ENCODE data around the gene GATD1.

GATD1 gene

DNA sequence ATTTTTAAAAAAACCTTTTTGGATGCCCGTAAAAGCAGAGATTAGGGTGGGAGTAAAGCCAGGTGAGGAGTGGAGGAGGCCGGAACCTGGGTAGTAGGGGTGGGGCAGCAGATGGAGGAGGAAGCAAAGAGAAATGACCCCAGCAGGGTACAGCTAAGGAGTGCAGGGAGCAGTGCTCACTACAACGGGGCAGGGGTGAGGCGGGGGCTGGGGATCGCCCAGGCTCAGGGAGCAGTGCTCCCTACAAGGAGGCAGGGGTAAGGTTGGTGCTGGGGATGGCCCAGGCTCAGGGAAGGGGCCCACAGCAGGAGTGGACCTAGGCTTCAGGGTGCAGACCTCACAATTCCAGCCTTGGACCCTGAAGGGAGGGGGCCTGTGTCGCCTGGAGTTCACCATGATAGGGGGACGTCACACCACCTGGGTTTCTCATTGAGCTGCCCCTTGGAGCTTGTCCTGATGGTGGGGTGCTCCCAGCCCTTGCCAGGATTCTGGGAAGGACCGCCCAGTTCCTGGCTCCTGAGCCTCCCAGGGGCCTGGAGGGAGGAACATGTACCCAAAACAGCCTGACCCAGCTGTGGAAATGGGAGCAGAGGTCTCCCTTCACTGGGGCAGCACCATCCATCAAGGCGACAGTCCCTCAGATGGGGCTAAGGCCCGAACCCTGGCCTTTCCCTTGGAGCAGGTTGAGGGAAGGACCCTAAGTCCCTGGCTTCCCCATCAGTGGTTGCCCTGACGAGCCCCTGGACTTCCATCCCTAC lies 38.6 kb upstream of the GATD1 start:
- Histone ChIP-seq H3K9ac (ENCODE audit: insufficient read length) (no peak overlapping the region), H3K36me3 (ENCODE audit: insufficient read depth, low read length) (peaks cover 33% of the 10 kb centered on the region), H3K9me3 (ENCODE audit: low read depth, low read length) (no peaks in the 10 kb centered on the region), H3K27ac (0 out of 2 replicates have a peak overlapping the region, but pooled peaks have one; percentile 19), H3K4me3 (no peak overlapping the region)
- peak; percentile 64; the same call in 1 of the 2 replicates for TF ChIP-seq POLR2AphosphoS5 (IDR thresholded peaks at IDR 0.05; ENCODE audit: borderline replicate concordance, low read depth, low read length)
- no peak for TF ChIP-seq EZH2 (IDR thresholded peaks at IDR 0.05)
- no peak for DNase-seq (ENCODE audit: low read depth, low spot score)

GRCh38 chr11:813456-814096 lies 36.3 kb upstream of the GATD1 start:
- Histone ChIP-seq H3K9ac (ENCODE audit: insufficient read length) (no peak overlapping the region), H3K27ac (0 out of 2 replicates have a peak overlapping the region, but pooled peaks have one; percentile 36), H3K9me3 (ENCODE audit: low read depth, low read length) (no peaks in the 10 kb centered on the region), H3K4me3 (no peak overlapping the region), H3K36me3 (ENCODE audit: insufficient read depth, low read length) (peaks cover 39% of the 10 kb centered on the region)
- TF ChIP-seq POLR2AphosphoS5 (IDR thresholded peaks at IDR 0.05; ENCODE audit: borderline replicate concordance, low read depth, low read length) = peak; percentile 55
- TF ChIP-seq FOXP2 (optimal IDR thresholded peaks at IDR 0.05; ENCODE audit: control extremely low read depth, extremely low read length, insufficient read depth) = no peak
- TF ChIP-seq EZH2 (IDR thresholded peaks at IDR 0.05) = no peak
- DNase-seq (ENCODE audit: low read depth, low spot score) = no peak

- no peak for DNase-seq (ENCODE audit: low read depth, low spot score)
- Histone ChIP-seq H3K4me3 (no peak overlapping the region), H3K9me3 (ENCODE audit: low read depth, low read length) (no peaks in the 10 kb centered on the region), H3K36me3 (ENCODE audit: insufficient read depth, low read length) (peaks cover 39% of the 10 kb centered on the region), H3K27ac (0 out of 2 replicates have a peak overlapping the region, but pooled peaks have one; percentile 36), H3K9ac (ENCODE audit: insufficient read length) (no peak overlapping the region)
- no peak for TF ChIP-seq FOXP2 (optimal IDR thresholded peaks at IDR 0.05; ENCODE audit: control extremely low read depth, extremely low read length, insufficient read depth)
- TF ChIP-seq POLR2AphosphoS5 (IDR thresholded peaks at IDR 0.05; ENCODE audit: borderline replicate concordance, low read depth, low read length) = no peak
- TF ChIP-seq EZH2 (IDR thresholded peaks at IDR 0.05) = no peak
These were observed 35.8 kb upstream of the GATD1 start for GRCh38 chr11:813072-813455.

DNA sequence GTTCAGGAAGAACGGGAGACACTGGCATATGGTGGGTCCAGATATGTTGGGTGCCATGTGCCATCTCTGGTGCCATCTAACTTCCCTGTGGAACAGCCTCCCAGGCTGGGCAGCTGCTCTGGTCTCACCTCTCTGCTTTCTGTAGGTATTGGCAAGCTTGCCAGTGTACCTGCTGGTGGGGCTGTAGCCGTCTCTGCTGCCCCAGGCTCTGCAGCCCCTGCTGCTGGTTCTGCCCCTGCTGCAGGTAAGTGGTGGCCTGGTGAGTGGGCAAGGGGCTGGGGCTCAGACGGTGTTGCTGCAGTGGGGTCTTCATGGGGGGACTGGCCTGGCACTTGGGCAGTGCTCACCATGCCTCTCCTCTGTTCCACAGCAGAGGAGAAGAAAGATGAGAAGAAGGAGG lies 35.1 kb upstream of the GATD1 start:
- H3K27ac ChIP-seq = peak overlapping the region; percentile 99
- peaks cover 39% of the 10 kb centered on the region for H3K36me3 ChIP-seq (ENCODE audit: insufficient read depth, low read length)
- H3K4me3 ChIP-seq = no peak overlapping the region
- no peak for DNase-seq (ENCODE audit: low read depth, low spot score)
- TF ChIP-seq FOXP2 (optimal IDR thresholded peaks at IDR 0.05; ENCODE audit: control extremely low read depth, extremely low read length, insufficient read depth) (no peak), POLR2AphosphoS5 (IDR thresholded peaks at IDR 0.05; ENCODE audit: borderline replicate concordance, low read depth, low read length) (peak; percentile 12; the same call in 1 of the 2 replicates), EZH2 (IDR thresholded peaks at IDR 0.05) (no peak)
- H3K9me3 ChIP-seq (ENCODE audit: low read depth, low read length) = no peaks in the 10 kb centered on the region
- no peak overlapping the region for H3K9ac ChIP-seq (ENCODE audit: insufficient read length)

DNA sequence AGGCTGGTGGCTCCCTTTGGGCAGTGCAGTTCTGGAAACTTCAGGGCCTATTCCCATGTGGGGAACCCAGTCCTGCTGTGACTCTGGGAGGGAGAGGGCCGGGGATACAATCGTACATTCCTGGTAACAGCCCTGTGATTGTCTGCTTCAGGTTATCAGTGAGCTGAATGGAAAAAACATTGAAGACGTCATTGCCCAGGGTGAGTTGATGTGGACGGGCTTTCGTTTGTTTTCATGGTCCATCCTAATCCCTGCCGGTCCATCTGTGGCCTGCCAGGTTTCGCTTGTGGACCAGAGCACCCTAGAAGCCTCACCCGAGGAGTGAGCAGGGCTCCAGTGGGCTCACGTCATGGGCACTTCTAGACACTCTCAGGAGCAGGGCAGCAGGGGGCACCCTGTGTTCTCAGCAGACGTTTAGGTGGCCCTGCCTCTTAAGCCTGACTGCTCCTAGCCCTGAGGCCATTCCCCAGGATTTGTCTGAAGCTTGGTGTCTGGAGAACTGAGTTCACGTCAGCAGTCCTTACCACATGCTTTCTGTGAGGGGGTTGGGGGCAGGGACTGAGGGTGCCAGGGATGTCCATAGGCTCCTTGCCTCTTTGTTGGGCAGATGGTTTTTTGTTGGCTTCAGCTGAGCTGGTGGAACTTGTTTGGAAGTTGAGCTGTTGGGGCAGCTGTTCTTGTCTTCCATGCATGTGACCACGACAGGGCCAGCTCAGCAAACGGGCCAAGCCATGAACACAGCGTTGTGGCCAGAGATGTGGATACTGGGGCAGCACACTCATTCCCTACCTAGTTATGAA lies 34.4 kb upstream of the GATD1 start:
- no peak for DNase-seq (ENCODE audit: low read depth, low spot score)
- no peaks in the 10 kb centered on the region for H3K9me3 ChIP-seq (ENCODE audit: low read depth, low read length)
- H3K27ac ChIP-seq = peak overlapping the region; percentile 99
- H3K4me3 ChIP-seq = peak overlapping the region; percentile 96
- no peak for TF ChIP-seq FOXP2 (optimal IDR thresholded peaks at IDR 0.05; ENCODE audit: control extremely low read depth, extremely low read length, insufficient read depth)
- TF ChIP-seq POLR2AphosphoS5 (IDR thresholded peaks at IDR 0.05; ENCODE audit: borderline replicate concordance, low read depth, low read length) = no peak
- no peak for TF ChIP-seq EZH2 (IDR thresholded peaks at IDR 0.05)
- H3K36me3 ChIP-seq (ENCODE audit: insufficient read depth, low read length) = peaks cover 39% of the 10 kb centered on the region
- H3K9ac ChIP-seq (ENCODE audit: insufficient read length) = peak overlapping the region; percentile 96

DNA sequence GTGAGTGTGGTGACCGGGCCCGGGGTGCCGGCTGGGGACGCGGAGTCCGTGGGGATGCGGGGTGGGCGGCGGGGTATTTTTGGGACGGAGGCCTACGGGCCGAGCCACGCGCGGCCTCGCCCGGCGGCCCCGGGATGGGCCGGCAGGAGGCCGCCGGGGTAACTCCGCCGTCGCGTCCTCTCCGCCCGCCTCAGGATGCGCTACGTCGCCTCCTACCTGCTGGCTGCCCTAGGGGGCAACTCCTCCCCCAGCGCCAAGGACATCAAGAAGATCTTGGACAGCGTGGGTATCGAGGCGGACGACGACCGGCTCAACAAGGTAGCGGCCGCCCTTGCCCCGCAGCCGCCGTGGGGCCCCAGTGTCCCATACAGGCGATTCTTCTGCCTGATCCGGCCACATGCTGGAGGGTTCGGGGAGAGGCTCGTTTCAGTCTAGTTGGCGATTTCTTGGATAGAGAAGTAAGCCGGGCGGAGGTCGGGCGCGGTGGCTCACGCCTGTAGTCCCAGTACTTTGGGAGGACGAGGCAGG lies 32.8 kb upstream of the GATD1 start:
- peak overlapping the region; percentile 96 for H3K4me3 ChIP-seq
- no peak for DNase-seq (ENCODE audit: low read depth, low spot score)
- H3K36me3 ChIP-seq (ENCODE audit: insufficient read depth, low read length) = peaks cover 39% of the 10 kb centered on the region
- H3K9ac ChIP-seq (ENCODE audit: insufficient read length) = peak overlapping the region; percentile 96
- peak overlapping the region; percentile 99 for H3K27ac ChIP-seq
- TF ChIP-seq POLR2AphosphoS5 (IDR thresholded peaks at IDR 0.05; ENCODE audit: borderline replicate concordance, low read depth, low read length) (no peak), EZH2 (IDR thresholded peaks at IDR 0.05) (no peak), FOXP2 (optimal IDR thresholded peaks at IDR 0.05; ENCODE audit: control extremely low read depth, extremely low read length, insufficient read depth) (no peak)
- H3K9me3 ChIP-seq (ENCODE audit: low read depth, low read length) = no peaks in the 10 kb centered on the region

- Histone ChIP-seq H3K9me3 (ENCODE audit: low read depth, low read length) (no peaks in the 10 kb centered on the region), H3K27ac (peak within 1 kb of the TSS; percentile 99), H3K9ac (ENCODE audit: insufficient read length) (peak within 1 kb of the TSS; percentile 96), H3K4me3 (peak within 1 kb of the TSS; percentile 96), H3K36me3 (ENCODE audit: insufficient read depth, low read length) (peaks cover 39% of the 10 kb centered on the region)
- TF ChIP-seq FOXP2 (optimal IDR thresholded peaks at IDR 0.05; ENCODE audit: control extremely low read depth, extremely low read length, insufficient read depth) (peak; percentile 52), POLR2AphosphoS5 (IDR thresholded peaks at IDR 0.05; ENCODE audit: borderline replicate concordance, low read depth, low read length) (peak; percentile 91), EZH2 (IDR thresholded peaks at IDR 0.05) (no peak)
- peak; percentile 79 for DNase-seq (ENCODE audit: low read depth, low spot score)
These were observed 32.2 kb upstream of the GATD1 start, which contains the start of gene RPLP2 for GRCh38 chr11:809287-810039. RPLP2 (plus strand) TSS chr11:809967; CDS start chr11:810235, 268 bp downstream.
